GM21528 (cell line): ENCODE measurements around the gene PLIN4.
"Not testable (repeated sequence)": the region's sequence is repeated elsewhere in the genome, so short reads cannot be mapped to it uniquely, and the experiment has no call there.

Experiments
- ATAC-seq: cut with Tn5 transposase; IDR thresholded peaks from one replicate; pipeline ENCODE4 v1.9.1; 2021; ENCODE audit warnings: mild to moderate bottlenecking, moderate library complexity; ENCODE audit not compliant: unreplicated experiment, low FRiP score

PLIN4 gene, protein sequence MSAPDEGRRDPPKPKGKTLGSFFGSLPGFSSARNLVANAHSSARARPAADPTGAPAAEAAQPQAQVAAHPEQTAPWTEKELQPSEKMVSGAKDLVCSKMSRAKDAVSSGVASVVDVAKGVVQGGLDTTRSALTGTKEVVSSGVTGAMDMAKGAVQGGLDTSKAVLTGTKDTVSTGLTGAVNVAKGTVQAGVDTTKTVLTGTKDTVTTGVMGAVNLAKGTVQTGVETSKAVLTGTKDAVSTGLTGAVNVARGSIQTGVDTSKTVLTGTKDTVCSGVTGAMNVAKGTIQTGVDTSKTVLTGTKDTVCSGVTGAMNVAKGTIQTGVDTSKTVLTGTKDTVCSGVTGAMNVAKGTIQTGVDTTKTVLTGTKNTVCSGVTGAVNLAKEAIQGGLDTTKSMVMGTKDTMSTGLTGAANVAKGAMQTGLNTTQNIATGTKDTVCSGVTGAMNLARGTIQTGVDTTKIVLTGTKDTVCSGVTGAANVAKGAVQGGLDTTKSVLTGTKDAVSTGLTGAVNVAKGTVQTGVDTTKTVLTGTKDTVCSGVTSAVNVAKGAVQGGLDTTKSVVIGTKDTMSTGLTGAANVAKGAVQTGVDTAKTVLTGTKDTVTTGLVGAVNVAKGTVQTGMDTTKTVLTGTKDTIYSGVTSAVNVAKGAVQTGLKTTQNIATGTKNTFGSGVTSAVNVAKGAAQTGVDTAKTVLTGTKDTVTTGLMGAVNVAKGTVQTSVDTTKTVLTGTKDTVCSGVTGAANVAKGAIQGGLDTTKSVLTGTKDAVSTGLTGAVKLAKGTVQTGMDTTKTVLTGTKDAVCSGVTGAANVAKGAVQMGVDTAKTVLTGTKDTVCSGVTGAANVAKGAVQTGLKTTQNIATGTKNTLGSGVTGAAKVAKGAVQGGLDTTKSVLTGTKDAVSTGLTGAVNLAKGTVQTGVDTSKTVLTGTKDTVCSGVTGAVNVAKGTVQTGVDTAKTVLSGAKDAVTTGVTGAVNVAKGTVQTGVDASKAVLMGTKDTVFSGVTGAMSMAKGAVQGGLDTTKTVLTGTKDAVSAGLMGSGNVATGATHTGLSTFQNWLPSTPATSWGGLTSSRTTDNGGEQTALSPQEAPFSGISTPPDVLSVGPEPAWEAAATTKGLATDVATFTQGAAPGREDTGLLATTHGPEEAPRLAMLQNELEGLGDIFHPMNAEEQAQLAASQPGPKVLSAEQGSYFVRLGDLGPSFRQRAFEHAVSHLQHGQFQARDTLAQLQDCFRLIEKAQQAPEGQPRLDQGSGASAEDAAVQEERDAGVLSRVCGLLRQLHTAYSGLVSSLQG (N-terminal part only)

DNA sequence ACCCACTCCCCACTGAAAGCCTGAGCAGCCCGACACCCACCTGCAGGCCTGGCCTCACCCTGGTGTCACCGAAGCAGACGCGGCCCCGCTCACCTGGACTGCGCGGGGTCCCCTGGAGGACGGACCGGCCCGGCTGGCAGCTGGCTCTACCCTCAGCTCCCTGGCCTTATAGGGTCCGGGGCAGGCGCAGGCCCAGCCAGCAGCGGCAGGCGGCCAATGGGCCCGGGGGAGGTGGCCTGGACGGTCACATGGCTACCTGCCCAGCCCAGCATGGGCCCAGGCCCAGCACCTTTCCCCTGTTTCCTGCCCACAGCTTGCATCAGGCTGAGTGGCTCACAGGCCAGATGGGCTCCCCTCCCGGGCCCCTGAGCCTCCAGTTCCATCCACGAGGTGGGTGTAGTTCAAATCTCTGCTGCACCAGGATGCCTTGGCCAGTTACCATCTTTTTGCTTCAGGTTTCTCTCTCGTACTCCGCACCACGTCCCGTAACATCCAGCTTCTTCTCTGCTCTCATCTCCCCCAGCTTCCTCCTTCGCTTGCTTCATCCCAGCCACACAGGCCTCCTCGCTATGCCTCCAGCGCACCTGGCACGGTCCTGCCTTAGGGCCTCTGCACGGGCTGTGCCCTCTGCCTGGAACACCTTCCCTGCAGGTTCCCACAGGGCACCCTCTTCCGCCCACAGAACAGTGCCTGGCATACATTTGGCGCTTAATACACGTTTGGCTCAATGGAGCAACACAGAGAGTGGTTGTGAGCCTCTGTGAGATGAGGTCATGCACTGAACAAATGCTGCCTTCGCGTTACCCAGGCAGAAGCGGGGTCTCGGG is at the start of gene PLIN4:
PLIN4 (minus strand) TSS at position 142 of the 827 bp plus-strand sequence. CDS start 214 bp downstream, outside the sequence.
- no peak for ATAC-seq

DNA sequence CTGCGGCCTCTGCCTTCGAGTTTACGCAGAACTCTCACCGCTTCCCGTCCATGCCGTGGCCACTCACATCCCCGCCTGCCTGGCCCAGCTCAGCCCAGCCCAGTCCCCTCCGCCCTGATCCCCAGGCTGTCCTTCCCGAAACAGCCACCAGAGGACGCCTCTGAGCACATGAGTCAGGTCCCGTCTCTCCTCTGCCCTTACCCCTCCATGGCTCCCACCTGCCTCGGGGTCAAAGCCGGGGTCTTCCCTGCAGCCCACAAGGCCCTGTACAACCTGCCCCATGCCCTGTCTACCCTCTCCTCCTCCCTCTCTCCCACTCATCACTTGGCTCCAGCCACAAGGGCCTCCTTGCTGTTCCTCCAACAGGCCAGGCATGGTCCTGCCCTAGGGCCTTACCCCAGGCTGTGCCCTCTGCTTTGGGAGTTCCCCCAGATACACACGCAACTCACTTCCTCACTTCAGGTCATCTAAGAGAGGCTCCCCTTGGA is 49.3 kb upstream of the PLIN4 start:
- no peak for ATAC-seq

DNA sequence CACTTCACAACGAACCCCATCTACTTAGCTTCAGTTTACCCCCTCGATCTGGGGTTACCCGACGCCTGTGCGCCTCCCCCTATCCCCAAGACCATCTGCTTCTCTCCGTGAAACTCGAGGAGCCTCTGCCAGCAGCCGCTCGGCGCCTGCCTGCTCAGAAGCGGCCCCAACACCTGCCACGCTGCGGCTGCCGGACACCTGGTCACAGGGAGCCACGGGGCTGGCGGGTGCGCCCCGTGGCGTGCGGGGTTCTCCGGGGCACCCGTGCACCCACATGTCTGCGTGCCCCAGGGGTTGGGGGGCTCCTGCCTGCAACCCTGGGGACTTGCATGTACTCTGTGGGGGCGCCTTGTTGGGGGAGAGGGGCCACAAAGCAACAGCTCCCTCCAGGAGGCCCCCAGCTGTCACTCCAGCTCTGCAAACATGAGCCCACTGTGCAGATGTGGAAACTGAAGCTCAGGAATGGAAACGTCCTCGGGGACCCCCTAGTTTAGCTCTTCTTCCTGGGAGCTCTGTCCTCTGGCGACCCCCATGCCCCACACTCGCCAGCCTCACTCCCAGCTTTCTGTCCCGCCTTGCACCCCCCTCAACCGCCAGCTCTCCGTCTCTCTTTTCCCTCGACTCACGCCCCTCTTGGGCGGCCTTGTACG is 48.2 kb upstream of the PLIN4 start:
- no peak for ATAC-seq

DNA sequence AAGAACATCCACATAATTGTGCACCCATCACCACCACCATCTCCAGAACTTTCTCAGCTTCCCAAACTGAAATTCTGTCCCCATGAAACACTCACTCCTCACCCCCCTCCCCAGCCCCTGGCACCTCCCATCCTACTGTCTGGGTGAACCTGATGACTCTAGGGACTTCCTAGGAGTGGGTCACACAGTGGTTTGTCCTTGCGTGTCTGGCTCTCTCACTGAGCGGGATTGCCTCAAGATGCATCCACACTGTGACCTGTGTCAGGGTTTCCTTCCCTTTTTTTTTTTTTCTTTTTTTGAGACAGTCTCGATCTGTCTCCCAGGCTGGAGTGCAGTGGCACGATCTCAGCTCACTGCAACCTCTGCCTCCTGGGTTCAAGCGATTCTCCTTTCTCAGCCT is 45.3 kb upstream of the PLIN4 start:
- ATAC-seq = not testable (repeated sequence)

DNA sequence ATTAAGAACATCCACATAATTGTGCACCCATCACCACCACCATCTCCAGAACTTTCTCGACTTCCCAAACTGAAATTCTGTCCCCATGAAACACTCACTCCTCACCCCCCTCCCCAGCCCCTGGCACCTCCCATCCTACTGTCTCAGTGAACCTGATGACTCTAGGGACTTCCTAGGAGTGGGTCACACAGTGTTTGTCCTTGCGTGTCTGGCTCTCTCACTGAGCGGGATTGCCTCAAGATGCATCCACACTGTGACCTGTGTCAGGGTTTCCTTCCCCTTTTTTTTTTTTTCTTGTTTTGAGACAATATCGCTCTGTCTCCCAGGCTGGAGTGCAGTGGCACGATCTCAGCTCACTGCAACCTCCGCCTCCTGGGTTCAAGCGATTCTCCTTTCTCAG is 43.8 kb upstream of the PLIN4 start:
- ATAC-seq = not testable (repeated sequence)

DNA sequence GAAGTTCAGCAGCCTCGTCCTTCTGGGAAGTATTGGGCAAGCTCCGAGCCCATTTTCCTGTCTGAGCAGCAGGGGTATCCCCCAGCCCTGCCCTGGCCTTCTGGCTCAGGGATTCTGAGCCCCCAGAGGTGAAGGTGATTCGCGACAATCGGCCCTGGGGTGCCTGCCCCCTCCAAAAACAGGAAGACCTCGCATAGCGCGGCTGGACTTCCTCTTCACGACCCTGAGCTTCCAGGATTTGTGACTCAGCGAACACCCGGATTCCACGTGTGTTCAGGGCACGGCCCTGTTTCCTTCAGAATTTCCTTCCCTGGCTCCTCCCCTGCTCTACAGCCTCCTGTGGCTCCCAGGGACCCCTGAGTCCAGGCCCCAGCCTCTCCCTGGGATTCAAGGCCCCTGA is 41.3 kb upstream of the PLIN4 start, which contains the start of gene SEMA6B:
SEMA6B (minus strand) TSS at position 116 of the 400 bp plus-strand sequence. CDS start 1,227 bp downstream, outside the sequence.
- no peak for ATAC-seq

DNA sequence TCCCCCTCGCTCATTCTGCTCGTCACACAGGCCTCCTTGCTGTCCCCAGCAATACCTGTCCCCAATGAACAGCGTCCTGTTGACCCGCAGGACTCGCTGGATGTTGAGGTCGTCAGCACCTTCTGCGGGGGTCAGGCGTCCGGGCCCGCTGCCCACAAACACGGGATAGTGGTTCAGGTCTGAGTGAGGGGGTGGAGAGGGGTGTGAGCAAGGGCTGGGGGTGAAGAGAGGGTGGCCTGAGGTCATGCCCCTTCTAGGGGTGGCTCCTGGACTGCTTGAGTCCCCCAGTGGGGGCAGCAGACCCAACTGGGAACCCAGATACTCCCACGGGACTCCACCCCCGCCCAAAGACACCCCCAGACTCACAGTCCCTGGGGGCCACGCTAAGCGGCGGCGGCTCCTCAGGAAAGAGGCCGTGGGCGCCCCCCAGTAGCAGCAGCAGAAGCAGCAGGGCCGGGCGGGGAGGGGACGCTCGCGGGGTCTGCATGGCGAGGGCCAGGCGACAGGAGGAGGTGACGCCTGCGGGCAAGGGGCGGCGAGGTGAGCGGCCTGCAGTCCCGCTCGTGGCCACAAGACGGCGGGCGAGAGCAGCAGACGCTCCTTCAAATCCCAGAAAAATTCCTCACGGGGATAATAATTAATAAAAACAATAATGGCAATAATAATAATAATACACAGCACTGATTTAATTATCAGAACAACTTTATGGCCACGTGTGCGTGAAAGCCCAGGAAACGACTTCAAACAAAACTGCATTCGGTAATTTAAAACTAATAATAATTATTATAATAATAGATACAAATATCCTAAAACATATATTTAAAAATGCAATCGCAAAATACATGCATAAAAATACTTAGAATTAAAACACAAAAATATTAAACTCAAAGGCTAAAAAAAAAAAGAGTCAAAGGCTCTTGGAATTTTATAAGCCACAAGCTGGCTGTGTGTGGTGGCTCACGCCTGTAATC is 40.0 kb upstream of the PLIN4 start:
- no peak for ATAC-seq

DNA sequence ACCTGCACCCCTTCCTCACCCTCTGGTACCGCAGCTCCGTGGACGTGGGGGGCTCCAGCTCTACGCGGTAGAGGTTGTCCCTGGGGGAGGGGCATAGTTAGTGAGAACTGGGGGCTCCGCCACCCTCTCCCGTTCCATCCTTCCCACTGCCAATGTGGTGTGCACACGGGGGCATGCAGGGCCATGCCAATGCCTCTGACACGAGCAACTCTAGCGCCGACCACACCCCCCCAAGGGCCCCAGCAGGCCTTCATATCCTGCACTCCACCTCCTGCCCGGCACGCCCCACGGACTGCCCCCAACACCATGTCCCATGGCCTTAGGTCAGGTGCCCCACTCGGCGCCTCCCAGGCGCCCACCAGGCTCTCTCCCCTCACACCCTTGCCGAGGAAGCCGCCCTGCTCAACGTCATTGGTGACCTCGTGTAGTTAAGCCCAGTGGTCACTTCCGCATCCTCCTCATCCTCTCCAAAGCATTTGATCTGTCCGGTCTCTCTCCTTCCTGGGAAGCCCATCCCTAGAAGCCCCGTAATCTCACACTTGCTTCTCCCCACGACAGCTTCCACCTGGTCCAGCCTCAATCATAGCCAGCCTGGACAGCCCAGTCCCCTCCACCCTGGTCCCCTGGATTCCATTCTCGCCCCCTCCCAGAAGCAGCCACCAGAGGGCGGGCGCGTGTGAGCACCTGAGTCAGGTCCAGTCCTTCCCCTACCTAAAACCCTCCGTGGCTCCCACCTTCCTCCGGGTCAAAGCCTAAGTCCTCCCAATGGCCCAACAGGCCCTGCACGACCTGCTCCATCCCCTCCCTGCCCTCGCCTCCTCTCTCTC is 39.1 kb upstream of the PLIN4 start:
- ATAC-seq = no peak

DNA sequence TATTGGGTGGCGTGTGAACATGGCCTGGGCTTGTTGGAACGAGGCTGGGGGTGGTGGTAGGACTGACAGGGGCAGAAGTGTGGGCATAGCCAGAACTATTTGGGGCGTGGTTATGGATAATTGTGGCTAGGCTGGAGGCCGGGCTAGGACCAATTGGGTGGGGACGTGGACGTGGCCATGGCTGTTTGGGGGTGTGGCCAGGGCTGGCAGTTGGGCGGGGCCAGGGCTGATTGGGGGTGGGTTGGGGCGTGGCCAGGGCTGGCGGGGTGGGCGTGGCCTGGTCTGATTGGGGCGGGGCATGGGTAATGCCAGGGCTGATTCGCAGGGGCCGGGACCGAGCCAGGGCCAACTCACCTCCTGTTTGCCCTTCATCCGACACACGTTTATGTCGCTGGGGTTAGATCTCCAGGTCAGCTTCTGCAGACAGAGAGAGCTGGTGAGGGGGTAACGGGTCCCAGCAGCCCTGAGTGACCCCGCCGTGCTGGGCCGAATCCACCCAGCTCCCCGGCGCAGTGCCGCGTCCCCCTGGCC is 38.4 kb upstream of the PLIN4 start:
- no peak for ATAC-seq

DNA sequence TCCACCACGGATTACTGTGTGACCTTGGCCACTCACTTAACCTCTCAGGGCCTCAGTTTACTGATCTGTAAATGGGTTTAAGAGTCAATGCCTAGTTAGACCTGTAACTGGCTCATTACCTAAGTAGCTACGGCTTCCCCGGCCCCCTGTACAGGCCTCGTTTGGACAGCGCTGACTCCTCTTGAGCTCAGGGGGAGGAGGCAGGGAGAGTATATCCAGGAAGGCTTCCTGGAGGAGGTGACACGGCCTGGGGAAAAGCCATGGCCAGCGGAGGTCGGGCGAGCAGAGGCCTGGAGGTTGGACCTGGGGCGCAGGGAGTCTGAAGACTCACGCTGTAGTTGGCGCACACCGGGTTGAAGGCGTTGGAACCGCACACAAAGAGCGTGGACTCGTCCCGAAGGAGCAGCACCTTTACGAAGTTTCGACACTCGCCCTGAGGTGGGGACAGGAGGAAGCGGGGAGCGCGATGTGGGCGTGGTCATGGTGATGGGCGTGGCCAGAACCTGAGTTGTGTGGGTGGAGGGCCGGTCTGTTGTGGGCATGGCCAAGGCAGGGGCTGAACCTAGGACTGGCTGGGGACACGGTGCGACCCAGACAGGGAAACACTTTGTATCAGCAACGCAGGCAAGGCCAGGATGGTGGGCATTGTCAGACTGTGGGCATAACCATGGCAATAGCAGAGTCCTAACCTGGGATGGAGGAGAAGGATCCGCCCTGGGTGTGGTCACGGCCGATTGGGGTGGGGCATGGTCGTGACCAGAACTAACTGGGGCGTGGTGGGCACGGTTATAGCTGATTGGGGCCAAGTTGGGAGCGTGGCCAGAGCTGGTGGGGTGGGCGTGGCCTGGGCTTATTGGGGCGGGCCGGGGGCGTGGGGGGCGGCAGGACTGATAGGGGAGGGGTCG is 37.6 kb upstream of the PLIN4 start:
- ATAC-seq = no peak

DNA sequence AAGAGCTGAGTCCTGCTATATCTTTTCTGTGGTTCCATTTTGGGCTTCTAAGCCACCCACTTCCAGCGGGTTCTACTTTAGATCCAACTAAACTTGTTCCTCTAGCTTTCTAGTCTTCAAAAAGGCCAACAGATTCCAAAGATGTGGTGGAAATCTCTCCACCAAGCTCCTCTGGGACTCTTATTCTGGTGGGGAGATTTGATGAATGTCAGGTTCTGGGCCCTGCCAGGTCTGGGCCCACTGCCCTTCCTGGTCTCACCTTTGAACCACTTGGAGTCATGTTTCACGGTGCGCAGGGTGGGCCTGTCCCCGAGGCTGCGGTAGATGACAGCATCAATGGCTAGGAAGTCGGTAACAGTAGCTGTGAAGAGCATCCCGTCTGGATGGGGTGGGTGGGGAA is 36.4 kb upstream of the PLIN4 start:
- ATAC-seq = no peak

DNA sequence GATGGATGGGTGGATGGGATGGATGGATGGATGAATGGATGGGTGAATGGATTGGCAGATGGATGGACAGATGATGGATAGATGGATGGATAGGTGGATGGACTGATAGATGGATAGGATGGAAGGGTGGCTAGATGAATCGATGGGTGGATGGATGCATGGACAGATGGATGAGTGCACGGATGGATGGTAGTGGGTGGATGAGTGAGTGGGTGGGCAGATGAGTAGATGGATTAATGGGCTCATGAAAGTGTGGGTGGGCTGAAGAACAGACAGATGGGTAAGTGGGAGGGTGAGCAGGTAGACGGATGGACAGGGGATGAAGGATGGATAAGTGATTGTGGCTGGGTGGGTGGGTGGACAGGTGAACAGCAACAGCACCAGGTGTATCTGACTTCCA is 35.5 kb upstream of the PLIN4 start:
- no peak for ATAC-seq

DNA sequence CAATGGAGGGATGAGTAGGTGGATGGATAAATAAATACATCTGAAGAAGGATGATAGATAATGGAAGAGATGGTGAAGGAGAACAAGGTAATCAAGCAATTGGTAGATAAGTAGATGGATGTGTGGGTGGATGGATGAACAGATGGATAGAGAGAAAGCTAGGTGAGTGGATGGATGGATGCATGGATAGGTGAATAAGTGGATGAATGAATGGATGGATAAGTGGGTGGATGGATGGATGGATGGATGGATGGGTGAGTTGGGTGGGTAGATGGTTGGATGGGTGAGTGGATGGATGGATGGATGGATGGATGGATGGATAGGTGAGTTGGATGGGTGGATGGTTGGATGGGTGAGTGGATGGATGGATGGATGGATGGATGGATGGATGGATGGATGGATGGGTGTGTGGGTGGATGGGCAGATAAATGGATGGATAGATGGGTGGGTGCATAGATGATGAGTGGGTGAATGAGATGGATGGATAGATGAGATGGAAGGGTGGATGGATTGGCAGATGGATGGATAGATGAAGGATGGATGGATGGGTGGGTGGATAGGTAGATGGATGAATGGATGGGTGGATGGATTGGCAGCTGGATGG is 34.9 kb upstream of the PLIN4 start:
- no peak for ATAC-seq

DNA sequence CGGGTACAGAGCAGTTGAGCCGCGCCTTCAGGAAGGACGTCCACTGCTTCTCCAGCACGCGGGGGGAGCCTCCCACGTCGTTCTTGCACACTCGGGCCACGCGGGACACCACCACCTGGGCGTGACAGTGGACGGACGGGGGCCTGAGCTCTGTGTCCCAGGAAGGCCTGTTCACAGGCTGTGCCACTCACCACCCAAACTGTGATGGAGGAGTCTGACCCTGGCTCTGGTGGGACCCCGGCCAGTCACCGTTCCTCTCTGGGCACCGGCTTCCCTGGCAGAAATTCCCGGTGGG is 34.2 kb upstream of the PLIN4 start:
- ATAC-seq = no peak

DNA sequence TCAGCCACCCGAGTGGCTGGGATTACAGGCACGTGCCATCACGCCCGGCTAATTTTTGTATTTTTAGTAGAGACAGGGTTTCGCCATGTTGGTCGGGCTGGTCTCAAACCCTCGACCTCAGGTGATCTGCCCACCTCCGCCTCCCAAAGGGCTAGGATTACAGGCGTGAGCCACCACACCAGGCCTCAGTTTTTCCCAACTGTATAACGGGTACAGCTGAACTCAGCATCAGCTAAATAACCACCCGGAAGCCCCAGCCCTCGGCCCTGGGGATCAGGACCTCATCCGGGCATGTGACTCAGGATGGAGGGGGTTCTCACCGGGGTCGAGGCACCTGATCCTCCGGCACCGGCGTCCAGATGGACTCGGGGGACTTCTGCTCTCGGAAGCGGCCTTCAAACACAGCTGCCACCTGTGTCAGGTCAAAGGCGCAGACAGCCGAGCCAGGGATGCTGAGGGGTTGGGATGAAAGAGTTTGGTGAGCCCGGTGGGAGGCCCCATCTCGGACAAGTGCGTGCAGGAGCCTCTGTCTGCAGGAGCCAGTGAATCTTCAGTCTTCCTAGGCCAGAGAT is 32.3 kb upstream of the PLIN4 start:
- ATAC-seq = no peak
